DMS 273 (cell line): ENCODE data around the gene SEPTIN1.

Experiments used
- DNase-seq: peaks from one replicate; lab custom pipeline; 2025; ENCODE audit not compliant: unreplicated experiment; lab: John Stamatoyannopoulos, UW

The SEPTIN1 gene, protein sequence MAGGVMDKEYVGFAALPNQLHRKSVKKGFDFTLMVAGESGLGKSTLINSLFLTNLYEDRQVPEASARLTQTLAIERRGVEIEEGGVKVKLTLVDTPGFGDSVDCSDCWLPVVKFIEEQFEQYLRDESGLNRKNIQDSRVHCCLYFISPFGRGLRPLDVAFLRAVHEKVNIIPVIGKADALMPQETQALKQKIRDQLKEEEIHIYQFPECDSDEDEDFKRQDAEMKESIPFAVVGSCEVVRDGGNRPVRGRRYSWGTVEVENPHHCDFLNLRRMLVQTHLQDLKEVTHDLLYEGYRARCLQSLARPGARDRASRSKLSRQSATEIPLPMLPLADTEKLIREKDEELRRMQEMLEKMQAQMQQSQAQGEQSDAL

DNA sequence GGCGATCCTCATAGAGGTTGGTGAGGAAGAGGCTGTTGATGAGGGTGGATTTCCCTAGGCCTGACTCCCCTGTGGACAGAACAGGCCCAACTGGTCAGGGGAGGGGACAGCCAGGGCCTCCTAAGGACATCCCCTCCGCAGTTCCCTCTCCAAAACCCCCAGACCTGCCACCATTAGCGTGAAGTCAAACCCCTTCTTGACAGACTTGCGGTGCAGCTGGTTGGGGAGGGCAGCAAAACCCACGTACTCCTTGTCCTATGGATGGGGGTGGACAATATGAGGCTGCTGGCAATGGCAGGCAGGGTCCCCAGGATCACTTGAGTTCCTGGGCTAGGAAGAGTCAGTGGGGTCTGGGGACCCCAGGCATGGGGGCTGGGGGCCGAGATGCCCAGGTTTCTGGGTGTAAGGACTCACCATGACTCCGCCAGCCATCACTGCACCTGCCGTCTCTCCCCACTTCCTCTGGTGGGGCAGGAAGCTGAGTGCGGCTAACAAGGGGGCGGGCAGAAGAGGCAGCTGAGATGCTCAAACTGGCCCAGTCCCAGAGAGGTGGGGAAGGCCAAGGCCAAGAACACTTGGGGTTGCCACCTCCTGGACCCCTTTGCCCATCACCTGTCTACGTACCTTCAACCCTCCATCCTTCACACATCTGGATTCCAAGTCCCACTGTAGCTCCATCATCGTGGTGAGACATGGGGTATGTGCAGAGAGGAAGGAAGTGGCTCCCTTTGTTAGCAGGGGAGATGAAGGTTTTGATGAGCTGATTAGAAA is at the start of gene SEPTIN1:
SEPTIN1 (minus strand) TSS at position 451 of the 771 bp plus-strand sequence; CDS start at position 432, 19 bp downstream.
- no peak for DNase-seq

DNA sequence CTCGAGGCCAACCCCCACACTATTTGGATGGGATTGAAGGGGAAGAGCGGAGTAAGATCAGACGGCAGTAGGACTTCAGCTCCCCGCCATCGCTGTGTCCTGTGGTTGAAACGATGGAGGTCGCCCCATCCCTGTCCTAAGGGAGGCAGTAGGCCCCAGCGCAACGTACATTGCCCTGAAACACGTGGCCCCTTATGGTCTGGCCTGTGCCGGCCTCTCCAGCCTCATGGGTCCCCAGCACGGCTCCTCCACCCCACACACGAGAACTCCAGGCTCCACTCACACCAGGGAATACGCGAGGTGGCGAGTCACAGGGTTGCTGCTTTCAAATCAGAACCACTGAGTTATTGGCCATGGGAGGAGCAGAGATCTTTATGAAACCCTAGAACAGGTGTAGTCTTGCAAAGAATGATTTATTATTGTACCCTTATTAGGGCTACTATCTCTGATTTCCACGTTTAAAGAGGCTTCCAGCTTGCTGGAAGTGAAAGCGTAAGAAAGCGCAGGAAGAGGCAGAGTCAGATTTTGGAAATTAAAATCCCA is 48.1 kb upstream of the SEPTIN1 start:
- DNase-seq, result no peak

DNA sequence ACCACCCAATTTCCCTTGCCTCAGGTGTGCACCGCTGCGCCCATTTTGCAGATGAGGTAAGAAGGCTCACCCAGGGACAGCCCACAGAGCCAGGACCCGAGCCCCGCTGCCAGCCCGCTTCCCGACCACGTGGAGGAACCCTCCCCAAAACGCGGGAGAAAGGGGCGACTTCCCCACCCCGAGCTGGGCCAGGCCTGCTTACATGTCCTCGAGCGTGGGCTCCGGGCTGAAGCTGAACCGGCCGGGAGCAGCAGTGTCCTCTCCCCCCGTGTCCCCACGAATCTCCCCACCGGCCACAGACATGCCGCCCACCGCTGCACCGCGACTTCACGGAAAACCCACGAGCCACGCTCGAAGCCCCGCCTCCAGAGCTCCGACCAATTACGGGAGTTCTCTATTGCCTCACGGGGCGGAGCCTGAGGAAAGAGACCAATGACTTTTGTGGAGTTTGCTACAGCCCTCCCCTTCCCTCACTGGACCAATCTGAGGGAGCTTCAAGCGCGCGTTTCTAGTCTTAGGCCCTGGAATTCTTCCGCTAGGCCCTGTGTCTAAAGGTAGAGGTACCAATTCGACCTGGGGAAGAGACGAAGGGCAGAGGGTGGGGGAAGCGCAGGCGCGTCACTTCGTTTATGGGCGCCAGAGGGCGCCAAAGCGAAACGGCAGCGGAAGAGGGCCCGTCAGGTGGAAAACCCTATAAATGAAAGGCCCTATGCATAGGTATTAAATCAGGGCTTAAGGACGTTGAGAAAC is 47.5 kb upstream of the SEPTIN1 start, which contains the start of gene DCTPP1:
DCTPP1 (minus strand) TSS at position 353 of the 750 bp plus-strand sequence; CDS start at position 303, 50 bp downstream.
- DNase-seq, result peak; percentile 100

DNA sequence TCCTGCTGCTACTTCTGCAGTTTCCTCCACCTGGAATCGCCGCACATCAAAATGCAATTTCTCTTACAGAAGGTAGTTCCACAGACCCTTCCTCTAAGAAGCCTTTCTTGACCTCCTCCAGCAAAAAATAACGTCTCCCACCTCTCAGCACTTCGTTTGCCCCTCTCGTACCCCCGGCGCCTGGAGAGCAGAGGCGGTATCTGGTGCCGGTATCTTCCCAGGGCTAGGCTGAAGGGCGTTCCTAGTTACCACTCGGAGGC is 47.0 kb upstream of the SEPTIN1 start:
- DNase-seq, result no peak

DNA sequence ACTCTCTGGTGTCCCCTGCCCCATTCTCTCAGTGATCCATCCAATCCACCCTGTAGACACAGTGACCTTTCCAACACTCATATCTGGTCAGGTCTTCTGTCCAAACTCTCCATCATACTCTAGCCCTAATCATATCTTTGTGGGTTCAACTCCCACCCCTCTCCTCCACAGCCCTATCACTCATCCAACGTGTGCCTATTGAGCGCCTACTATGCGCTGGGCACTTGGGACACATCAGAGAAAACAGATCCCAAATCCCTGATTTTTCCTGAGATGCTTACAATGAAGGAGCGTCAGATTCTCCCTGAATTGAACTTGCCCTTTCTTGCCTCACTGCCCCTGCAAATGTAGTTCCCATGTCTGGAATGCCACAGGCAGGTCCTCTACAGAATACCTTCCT is 45.7 kb upstream of the SEPTIN1 start:
- DNase-seq, result no peak

DNA sequence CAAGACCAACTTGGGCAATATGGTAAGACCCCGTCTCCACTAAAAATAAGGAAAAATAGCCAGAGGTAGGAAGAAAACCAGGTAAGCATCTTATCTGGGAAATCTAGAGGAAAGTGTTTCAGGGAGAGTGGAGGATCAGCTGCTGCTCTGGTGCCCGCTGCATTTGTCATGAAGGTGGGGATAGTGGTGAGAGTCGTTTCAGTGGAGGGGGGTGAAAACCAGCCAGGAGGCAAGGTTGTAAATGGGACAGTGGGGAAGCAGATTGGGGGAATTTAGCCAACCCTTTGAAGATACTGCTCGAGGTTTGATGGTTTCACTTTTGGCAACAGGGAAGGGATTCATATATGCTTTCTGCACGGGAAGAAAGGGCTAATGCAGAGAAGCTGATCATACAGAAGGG is 38.6 kb upstream of the SEPTIN1 start:
- no peak for DNase-seq

DNA sequence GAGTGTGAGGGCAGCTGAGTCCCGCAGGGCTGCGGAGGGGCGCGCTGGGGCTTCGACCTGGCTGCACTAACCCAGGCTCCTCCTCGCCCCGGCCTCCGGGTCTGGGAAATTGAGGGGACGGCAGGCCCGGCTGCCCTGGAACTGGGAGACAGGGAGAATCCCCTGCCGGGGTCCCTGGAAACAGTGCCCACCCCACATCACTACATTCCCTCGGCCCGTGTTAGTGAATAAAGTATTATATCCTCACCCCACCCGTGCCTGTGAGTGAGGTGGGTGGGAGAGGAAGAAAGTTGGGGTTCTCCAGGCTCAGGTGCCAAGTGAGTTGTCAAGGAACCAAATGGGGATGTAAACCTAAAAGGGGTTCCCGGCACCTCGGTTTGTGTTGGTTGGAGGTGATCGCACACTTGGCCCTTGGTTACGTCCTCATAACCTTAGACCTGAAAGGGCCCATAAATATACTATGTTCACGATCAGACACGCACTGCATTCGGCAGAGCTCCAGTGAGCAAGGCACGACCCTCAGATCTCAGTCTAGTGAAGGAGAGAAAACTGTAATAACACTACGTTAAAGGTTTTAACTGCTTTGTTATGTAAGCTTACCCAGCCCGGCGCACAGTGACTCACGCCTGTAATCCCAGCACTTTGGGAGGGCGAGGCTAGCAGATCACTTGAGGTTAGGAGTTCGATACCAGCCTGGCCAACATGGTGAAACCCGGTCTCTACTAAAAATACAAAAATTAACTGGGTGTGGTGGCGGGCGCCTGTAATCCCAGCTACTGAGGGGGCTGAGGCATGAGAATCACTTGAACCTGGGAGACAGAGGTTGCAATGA is 36.2 kb upstream of the SEPTIN1 start:
- DNase-seq, result no peak

DNA sequence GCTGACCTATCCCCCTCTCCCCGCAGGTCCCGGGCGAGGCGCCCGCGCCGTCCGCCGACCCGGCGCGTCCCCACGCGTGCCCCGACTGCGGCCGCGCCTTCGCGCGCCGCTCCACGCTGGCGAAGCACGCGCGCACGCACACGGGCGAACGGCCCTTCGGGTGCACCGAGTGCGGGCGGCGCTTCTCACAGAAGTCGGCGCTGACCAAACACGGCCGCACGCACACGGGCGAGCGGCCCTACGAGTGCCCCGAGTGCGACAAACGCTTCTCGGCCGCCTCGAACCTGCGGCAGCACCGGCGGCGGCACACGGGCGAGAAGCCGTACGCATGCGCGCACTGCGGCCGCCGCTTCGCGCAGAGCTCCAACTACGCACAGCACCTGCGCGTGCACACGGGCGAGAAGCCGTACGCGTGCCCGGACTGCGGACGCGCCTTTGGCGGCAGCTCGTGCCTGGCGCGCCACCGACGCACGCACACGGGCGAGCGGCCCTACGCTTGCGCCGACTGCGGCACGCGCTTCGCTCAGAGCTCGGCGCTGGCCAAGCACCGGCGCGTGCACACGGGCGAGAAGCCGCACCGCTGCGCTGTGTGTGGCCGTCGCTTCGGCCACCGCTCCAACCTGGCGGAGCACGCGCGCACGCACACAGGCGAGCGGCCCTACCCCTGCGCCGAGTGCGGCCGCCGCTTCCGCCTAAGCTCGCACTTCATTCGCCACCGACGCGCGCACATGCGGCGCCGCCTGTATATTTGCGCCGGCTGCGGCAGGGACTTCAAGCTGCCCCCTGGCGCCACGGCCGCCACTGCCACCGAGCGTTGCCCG is 35.4 kb upstream of the SEPTIN1 start:
- DNase-seq, result peak; percentile 99

DNA sequence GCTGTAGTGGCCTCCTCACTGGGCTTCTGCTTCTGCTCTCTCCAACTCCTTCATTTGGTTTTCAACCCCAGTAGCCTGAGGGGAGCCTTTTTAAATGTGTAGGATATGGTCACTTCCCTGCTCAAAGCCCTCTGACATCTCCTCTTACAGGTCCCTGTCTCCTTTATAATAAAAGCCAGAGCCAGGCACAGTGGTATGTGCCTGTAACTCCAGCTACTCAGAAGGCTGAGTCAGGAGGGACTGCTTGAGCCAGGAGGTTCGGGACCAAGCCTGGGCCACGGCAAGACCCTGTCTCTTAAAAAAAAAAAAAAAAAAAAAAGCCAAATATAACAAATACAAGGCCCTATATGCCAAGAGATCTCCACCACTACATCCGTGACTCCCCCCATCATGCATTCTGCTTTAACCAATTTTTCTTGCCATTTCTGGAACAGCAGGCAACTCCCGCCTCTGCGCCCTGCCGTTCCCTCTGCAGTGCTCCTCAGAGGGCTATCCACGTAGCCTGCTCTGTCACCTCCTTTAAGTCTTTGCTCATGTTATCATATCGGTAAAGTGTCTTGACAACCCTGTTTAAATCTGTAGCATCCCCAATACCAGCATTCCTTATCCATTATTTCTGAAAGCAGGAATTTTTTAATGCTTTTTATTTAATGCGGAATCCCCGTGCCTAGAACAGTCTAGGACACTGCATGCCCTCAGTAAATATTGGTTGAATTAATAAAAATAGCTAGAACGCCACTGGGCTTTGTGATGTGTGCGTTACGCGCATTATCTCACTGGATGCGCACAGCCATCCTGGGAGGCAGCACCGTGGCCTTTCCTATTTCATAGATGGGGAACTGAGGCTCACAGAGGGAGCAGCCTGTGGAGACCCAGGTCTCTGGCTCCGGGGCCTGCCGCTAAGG is 34.5 kb upstream of the SEPTIN1 start:
- DNase-seq, result no peak

DNA sequence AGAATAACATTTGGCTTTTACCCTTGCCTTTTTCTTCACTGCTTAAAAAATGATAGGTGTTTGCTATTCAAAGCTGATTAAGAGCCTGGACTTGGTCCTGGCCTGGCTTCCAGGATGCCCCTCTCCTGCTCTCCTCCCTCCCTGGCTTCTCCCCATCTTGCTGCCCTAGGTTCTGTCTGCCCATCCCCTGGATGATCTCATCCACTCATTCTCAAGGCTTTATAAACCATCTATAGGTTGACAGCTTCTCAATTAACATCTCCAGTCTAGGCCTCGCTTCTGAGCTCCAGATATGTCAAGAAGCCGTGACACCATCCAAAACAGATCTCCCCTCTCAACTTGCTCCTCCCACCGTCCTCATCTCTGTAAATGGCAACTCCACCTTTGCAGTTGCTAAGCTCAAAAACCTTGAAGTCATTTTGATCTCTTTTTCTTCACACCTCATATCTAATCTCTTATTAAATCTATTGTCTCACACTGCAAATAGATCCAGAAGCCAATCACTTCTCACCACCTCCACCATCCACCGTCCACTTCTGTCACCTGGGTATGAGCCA is 33.8 kb upstream of the SEPTIN1 start:
- no peak for DNase-seq

DNA sequence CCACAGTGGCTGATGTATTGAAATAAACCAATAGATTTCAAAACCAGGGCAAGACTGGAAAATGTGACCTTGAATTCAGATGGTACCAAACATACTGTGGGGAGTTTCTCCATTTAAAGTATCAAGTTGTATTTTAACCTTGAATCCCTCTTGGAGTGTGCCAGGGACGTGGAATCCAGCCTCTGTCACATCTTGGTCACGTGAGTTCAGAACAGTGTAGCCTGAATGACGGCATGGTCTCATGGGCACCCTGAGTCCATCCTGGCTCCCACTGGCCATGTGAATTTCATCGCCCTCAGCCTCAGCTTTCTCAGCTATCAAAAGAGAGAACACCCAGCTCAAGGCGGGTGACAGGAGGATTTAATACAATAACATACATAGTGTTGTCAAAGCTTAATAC is 31.8 kb upstream of the SEPTIN1 start:
- no peak for DNase-seq

DNA sequence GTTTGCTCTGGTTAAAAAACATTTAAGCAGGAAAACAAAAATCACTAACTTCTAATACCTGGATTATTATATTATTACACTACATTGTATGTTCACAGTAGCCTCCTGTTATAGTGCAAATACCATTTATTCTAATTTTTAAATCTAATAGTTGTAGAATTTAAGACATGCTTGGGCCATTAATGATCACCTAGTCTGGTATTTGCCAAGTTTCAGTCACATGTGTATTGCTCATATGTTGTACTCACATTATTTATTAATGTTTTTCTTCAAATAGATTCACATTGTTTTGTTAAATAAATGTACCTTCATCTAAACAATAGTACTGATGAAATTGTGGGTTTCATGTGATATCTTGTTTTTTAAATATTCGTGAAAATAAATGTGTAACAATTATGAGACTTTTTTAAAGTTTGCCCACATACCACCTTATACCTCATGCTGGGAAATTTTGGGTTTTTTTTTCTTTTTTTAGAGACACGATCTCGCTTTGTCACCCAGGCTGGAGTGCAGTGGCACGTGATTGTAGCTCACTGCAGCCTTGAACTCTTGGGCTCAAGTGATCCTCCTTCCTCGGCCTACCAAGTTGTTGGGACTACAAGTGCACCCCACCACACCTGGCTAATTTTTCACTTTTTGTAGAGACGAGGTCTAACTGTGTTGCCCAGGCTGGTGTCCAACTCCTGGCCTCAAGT is 30.9 kb upstream of the SEPTIN1 start:
- DNase-seq, result no peak

DNA sequence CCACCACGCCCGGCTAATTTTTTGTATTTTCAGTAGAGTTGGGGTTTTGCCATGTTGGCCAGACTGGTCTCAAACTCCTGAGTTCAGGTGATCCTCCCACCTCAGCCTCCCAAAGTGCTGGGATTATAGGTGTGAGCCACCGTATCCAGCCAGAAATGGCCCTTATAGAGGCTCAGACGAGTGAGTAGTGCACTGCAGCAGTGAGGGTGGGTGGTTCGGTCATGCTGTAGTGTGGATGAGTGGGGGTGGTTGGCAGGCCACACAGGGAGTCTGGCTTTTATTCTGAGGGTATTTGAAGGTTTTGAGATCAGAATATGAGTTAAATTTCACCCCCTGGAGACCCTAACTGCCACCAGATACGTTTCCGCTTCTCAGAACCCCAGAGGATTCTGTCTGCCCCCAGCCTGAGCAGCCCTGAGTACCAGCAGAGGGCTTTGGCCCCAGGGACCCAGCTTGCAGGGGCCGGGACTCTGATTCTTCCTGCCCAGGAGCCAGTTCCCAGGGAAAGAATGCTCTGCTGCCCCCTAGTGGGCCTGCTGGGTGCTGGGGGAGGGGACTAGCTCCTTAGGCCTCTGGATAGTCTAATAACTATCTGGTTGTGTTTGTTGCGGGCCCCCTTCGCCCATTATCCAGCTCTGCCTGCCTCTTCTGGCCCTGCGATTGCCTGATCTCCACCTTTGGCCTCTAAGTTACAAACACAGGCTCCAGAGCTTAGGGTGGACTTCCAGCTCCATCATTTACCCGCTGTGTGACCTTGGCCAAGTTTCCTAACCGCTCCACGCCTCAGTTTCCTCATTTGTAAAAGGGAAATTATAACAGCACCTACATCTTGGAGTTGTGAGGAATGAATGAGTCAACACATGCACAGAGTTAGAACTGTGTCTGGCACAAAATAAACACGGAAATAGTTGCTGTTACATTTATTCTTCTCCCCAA is 27.0 kb upstream of the SEPTIN1 start:
- DNase-seq, result peak; percentile 96

DNA sequence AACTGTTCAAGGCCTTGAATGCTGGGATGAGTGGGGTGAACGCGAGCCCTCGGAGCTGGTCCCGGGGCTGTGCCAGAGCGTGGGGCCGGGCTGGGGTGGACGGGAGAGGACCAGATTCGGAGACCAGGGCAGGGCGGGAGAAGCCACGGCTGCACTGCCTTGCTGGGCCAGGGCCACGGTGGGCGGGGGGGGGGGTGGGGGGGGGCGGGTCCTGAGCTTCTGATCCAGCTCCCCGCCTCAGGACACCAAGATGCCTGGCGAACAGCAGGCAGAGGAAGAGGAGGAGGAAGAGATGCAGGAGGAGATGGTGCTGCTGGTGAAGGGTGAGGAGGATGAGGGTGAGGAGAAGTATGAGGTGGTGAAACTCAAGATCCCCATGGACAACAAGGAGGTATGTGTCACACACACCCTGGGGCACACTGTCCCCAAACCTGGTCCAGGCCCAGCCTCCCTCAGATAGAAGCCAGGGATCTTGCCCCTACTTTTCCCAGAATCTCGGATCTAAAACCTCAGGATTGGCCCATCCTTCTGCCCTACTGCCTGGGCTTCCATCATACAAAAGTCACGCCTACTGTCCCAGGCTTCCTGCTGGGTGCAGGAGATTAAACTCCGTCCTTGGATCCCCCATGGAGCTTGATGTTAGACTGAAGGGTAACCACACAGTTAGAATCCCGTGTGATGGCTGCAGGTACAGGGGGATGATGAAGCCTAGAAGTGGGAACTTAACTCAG is 25.6 kb upstream of the SEPTIN1 start:
- DNase-seq, result peak; percentile 73

DNA sequence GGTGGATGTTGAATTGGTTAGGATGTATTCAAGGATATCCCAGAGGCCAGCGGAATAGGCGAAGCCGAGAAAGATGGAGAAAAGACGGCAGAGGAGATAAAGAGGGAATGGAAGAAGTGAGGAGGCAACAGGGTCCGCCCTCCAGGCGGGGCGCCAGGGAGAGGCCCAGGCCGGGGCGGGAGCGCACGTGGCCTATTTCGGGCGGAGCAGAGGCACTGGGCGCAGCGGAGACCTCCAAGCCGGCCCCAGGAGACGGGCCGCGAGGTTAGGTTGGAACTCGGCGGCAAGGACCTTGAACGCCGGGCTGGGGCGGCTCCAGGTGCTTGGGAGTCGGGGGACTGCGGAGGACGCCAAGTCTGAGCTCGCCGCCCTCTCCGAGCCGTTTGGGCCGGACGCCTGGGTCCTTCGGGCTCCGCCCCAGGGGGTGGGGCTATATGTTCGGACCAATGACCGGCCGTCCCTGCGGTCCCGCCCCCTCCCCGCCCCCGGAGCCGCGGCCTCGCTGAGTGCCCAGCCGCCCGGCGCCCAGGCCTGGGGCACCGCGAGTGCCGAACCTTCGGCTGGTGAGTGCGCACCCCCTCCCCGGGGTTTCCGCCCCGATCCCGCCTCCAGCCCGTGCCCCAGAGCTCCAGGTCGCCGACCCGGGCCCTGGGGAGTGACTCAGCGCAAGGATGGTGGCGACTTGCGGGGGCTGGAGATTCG is 24.9 kb upstream of the SEPTIN1 start, which contains the start of gene ZNF771:
ZNF771 (plus strand) TSS at position 505 of the 702 bp plus-strand sequence. CDS start 448 bp downstream, outside the sequence.
- DNase-seq, result peak; percentile 97
